GM12878 (cell line): ENCODE results near the gene CTSE. TPM values are rescaled to one million over a fixed set of nuclear protein-coding genes. Genes with fewer than 3 reads are reported as not detected.
A peak's percentile ranks its signal among the peaks of the same experiment; 100 is the strongest.
"Not testable (repeated sequence)": the region's sequence is repeated elsewhere in the genome, so short reads cannot be mapped to it uniquely, and the experiment has no call there.

ENCODE experiments used
- ATAC-seq: fragments of 200-7000 bp; cut with Tn5 transposase; 3 replicates; pipeline ENCODE4 v1.9.1; 2020; ENCODE audit warnings: mild to moderate bottlenecking, moderate library complexity
- BruUV-seq: library from RNA; stranded (reverse); fragments of 400-500 nt; replicated peaks from 2 replicates; lab custom pipeline; 2021; lab: Mats Ljungman, UMichigan
- CTCF ChIA-PET: fragments of 300-600 bp; sonication (Branson Sonifier 250); formaldehyde crosslinking; extraction: SDS; loops from one replicate; lab custom pipeline; 2021; ENCODE audit warnings: inconsistent platforms; lab: Yijun Ruan, JAX
- POLR2A ChIA-PET: fragments of 350-600 bp; formaldehyde crosslinking; extraction: SDS; loops from one replicate; lab custom pipeline; 2021; ENCODE audit warnings: inconsistent platforms; lab: Charles Lee
- RAD21 ChIA-PET: fragments of 300-600 bp; sonication (Branson Sonifier 250); formaldehyde crosslinking; loops from one replicate; lab custom pipeline; 2023; ENCODE audit warnings: antibody characterized with exemption; ENCODE audit not compliant: unreplicated experiment; lab: Charles Lee
- SMC1A ChIA-PET: fragments of 300-600 bp; sonication (Branson Sonifier 250); formaldehyde crosslinking; loops from one replicate; lab custom pipeline; 2023; ENCODE audit not compliant: unreplicated experiment, uncharacterized antibody; lab: Charles Lee
- DNase-seq: peaks from one replicate; pipeline ENCODE4 v3.0.0-alpha.2; 2011; ENCODE audit warnings: low read depth, low spot score
- FAIRE-seq: peaks from 3 replicates; lab custom pipeline; 2011; peaks lifted over from hg19 to GRCh38; lab: Jason Lieb, UNC
- H2AFZ ChIP-seq: 2 replicates; pipeline ENCODE4 v1.6.0; 2011; ENCODE audit warnings: low read depth, low read length, control low read depth; ENCODE audit not compliant: control insufficient read depth
- H3K27ac ChIP-seq: 2 replicates; pipeline ENCODE4 v1.5.1; 2011; ENCODE audit warnings: control low read depth; ENCODE audit not compliant: control insufficient read depth, insufficient read depth
- H3K27me3 ChIP-seq, 2 experiments: replicated peaks in 1 of 2; 2 replicates each; pipeline versions ENCODE4 v1.6.0 to v1.6.1; 2011; ENCODE audit warnings: low read length in 1 of 2; ENCODE audit not compliant: control insufficient read depth in 2 of 2, insufficient read depth in 2 of 2
- H3K36me3 ChIP-seq, 2 experiments: 2 replicates each; pipeline ENCODE4 v1.5.1; 2011; ENCODE audit warnings: low read length in 1 of 2; ENCODE audit not compliant: control insufficient read depth in 2 of 2, insufficient read depth in 2 of 2
- H3K4me1 ChIP-seq: 2 replicates; pipeline ENCODE4 v1.6.1; 2011; ENCODE audit warnings: mild to moderate bottlenecking, low read length, moderate library complexity, mixed read lengths; ENCODE audit not compliant: control insufficient read depth, insufficient read depth
- H3K4me2 ChIP-seq: 2 replicates; pipeline ENCODE4 v1.6.0; 2011; ENCODE audit warnings: control low read depth; ENCODE audit not compliant: control insufficient read depth, insufficient read depth
- H3K4me3 ChIP-seq: fragments of 200-600 bp; sonication (generic); 2 replicates; pipeline ENCODE4 v1.5.1; 2016
- H3K79me2 ChIP-seq: 2 replicates; pipeline ENCODE4 v1.6.0; 2011; ENCODE audit warnings: low read length; ENCODE audit not compliant: control insufficient read depth, insufficient read depth
- H3K9ac ChIP-seq: 2 replicates; pipeline ENCODE4 v1.8.0; 2011; ENCODE audit warnings: low read length, control low read depth, mixed read lengths; ENCODE audit not compliant: control insufficient read depth, insufficient read depth
- H3K9me3 ChIP-seq: replicated peaks from 3 replicates; pipeline ENCODE4 v1.5.1; 2011; ENCODE audit warnings: mild to moderate bottlenecking, low read length; ENCODE audit not compliant: control insufficient read depth, insufficient read depth
- H4K20me1 ChIP-seq: 2 replicates; pipeline ENCODE4 v1.6.0; 2011; ENCODE audit not compliant: control insufficient read depth, insufficient read depth
- BACH1 ChIP-seq: fragments of 450-650 bp; IDR thresholded peaks from 2 replicates; pipeline ENCODE4 v1.6.1; 2017; ENCODE audit warnings: mild to moderate bottlenecking, borderline replicate concordance
- CHD4 ChIP-seq: fragments of 200-600 bp; sonication (generic); IDR thresholded peaks from 2 replicates; pipeline ENCODE4 v1.6.1; 2016; ENCODE audit warnings: mild to moderate bottlenecking
- CREM ChIP-seq: IDR thresholded peaks from 2 replicates; pipeline ENCODE4 v1.6.1; 2014; ENCODE audit warnings: antibody characterized with exemption, low read depth
- HDAC6 ChIP-seq: fragments of 200-600 bp; sonication (generic); IDR thresholded peaks from one replicate; pipeline ENCODE4 v1.8.0; 2017; ENCODE audit warnings: antibody characterized with exemption; ENCODE audit not compliant: unreplicated experiment
- IKZF1 ChIP-seq: fragments of 450-650 bp; conservative IDR thresholded peaks from 2 replicates; pipeline ENCODE4 v1.6.1; 2017; ENCODE audit warnings: antibody characterized with exemption, mild to moderate bottlenecking
- IRF4 ChIP-seq: IDR thresholded peaks from 2 replicates; pipeline ENCODE4 v1.6.1; 2011; ENCODE audit warnings: low read depth, low read length
- IRF5 ChIP-seq: fragments of 450-650 bp; IDR thresholded peaks from 2 replicates; pipeline ENCODE4 v1.6.1; 2017; ENCODE audit warnings: borderline replicate concordance
- JUNB ChIP-seq: IDR thresholded peaks from 2 replicates; pipeline ENCODE4 v1.6.1; 2016; ENCODE audit warnings: antibody characterized with exemption, mild to moderate bottlenecking
- MEF2B ChIP-seq: fragments of 450-650 bp; IDR thresholded peaks from 2 replicates; pipeline ENCODE4 v1.6.1; 2018; ENCODE audit warnings: mild to moderate bottlenecking, moderate library complexity; ENCODE audit not compliant: partially characterized antibody, poor library complexity, severe bottlenecking
- MTA2 ChIP-seq: fragments of 450-650 bp; IDR thresholded peaks from 2 replicates; pipeline ENCODE4 v1.6.1; 2016; ENCODE audit warnings: low read depth, mild to moderate bottlenecking, moderate library complexity
- NBN ChIP-seq: fragments of 450-650 bp; IDR thresholded peaks from 2 replicates; pipeline ENCODE4 v1.6.1; 2016
- NFIC ChIP-seq: IDR thresholded peaks from 2 replicates; pipeline ENCODE4 v1.6.1; 2012; ENCODE audit warnings: low read depth, mild to moderate bottlenecking, inconsistent platforms, low read length, moderate library complexity
- PML ChIP-seq: IDR thresholded peaks from 2 replicates; pipeline ENCODE4 v1.6.1; 2012; ENCODE audit warnings: low read length, inconsistent platforms
- POLR2AphosphoS5 ChIP-seq: IDR thresholded peaks from 2 replicates; pipeline ENCODE4 v1.6.1; 2011; ENCODE audit warnings: mild to moderate bottlenecking, low read length, inconsistent platforms
- POU2F2 ChIP-seq: IDR thresholded peaks from 3 replicates; pipeline ENCODE4 v1.6.1; 2011; ENCODE audit warnings: low read depth, mild to moderate bottlenecking, low read length, borderline replicate concordance
- RELB ChIP-seq: fragments of 450-650 bp; IDR thresholded peaks from 2 replicates; pipeline ENCODE4 v1.6.1; 2017; ENCODE audit warnings: low read depth, mild to moderate bottlenecking, moderate library complexity
- SPI1 ChIP-seq: IDR thresholded peaks from 2 replicates; pipeline ENCODE4 v1.6.1; 2011; ENCODE audit warnings: low read depth, mild to moderate bottlenecking, low read length, moderate library complexity, borderline replicate concordance; ENCODE audit not compliant: insufficient read depth
- WGBS: methylation state at CpG from one replicate; pipeline ENCODE4 v1.1.6; 2016; ENCODE audit warnings: low lambda C conversion rate; ENCODE audit not compliant: insufficient replicate concordance, insufficient coverage; ENCODE audit errors: missing lambda C conversion rate; 5-methylcytosine and 5-hydroxymethylcytosine counted together
- in situ Hi-C: fragments of 300-500 bp; cut with MboI; formaldehyde crosslinking; loops from 9 replicates; pipeline ENCODE4 v1.14.3; 2018; ENCODE audit warnings: mixed read lengths
- intact Hi-C: fragments of 100-400 bp; cut with micrococcal nuclease; formaldehyde crosslinking; loops from one replicate; pipeline ENCODE4 v1.14.2; 2022; ENCODE audit not compliant: unreplicated experiment
- polyA plus RNA-seq, 11 experiments: library from polyadenylated mRNA; depleted of rRNA in 4 of 11; unstranded in 6 of 11; stranded (reverse) in 5 of 11; fragments of >200 nt; fragmentation: Nextera tagmentation in 4 of 11; fragmentation: Illumina TruSeq in 1 of 11; extraction: Ambion mirVana in 4 of 11; extraction: Trizol in 1 of 11; gene quantifications; 1 replicate in 1 of 11; 2 replicates in 10 of 11; pipeline versions ENCODE4 v1.2.1 to v1.2.3, GENCODE V29; 2011 to 2016; ENCODE audit warnings: inconsistent platforms in 2 of 11, missing spikeins in 2 of 11, low read depth in 1 of 11
- total RNA-seq, 4 experiments: library from RNA; depleted of rRNA in 3 of 4; stranded (reverse); fragments of >200 nt in 3 of 4; fragmentation: Illumina TruSeq in 1 of 4; extraction: Trizol in 1 of 4; gene quantifications; 2 replicates each; pipeline versions ENCODE4 v1.2.1 to v1.2.3, GENCODE V29; 2013 to 2021
- TF ChIP-seq, protein P1 (sequence below): fragments of 450-650 bp; IDR thresholded peaks from 2 replicates; pipeline ENCODE4 v1.6.1; 2017; ENCODE audit warnings: mild to moderate bottlenecking, low read depth, inconsistent platforms; ENCODE audit not compliant: poor library complexity, severe bottlenecking

The CTSE gene
- total and polyA plus RNA-seq, 10 of the 15 experiments (the other 5 are each of a cell fraction or from before 2014, with no cell fraction given), result 0.26 TPM; not detected in 9

- ChIA-PET CTCF (interaction anchor here (1.5 to 4.9 kb wide), 5 partner anchors 10 to 53 kb away, joined by 5 to 72 read pairs (median 10); no protein-coding TSS in a partner anchor), SMC1A (interaction anchor here (1.3 to 7.1 kb wide), 3 partner anchors 7 to 21 kb away, joined by 4 to 63 read pairs (median 32); no protein-coding TSS in a partner anchor), POLR2A (interaction anchor here (0.8 kb wide), 1 partner anchor 10 kb away, joined by 4 read pairs; no protein-coding TSS in a partner anchor), RAD21 (interaction anchor here (1.0 to 1.9 kb wide), 4 partner anchors 8 to 69 kb away, joined by 3 to 5 read pairs (median 3); no protein-coding TSS in a partner anchor)
- not testable (repeated sequence) for FAIRE-seq, H3K27me3 ChIP-seq, DNase-seq, H3K9me3 ChIP-seq, H3K36me3 ChIP-seq, H4K20me1 ChIP-seq
- H3K4me3 ChIP-seq, result peak within 1 kb of the TSS; percentile 70
- H3K4me2 ChIP-seq, result peak within 1 kb of the TSS; percentile 91
- WGBS, result 1% methylated on average over 17 of the region's 17 CpGs
- peak within 1 kb of the TSS; percentile 86 for H3K9ac ChIP-seq
- intact Hi-C loops, result loop anchor here (1.0 to 10.0 kb wide), 3 partner anchors 23 to 1538 kb away; partner anchors contain the start of genes ELK4 and MDM4
- TSS peak; percentile 91 for BruUV-seq
- peak within 1 kb of the TSS; percentile 1 for H2AFZ ChIP-seq
- ATAC-seq, result peak; percentile 34
- H3K79me2 ChIP-seq, result peaks cover 53% of the 10 kb centered on the region
- in situ Hi-C loops, result loop anchor here (5.0 to 10.0 kb wide), 2 partner anchors 732 to 771 kb away; no protein-coding TSS in a partner anchor
- peak within 1 kb of the TSS; percentile 98 for H3K27ac ChIP-seq
- peaks cover 44% of the 10 kb centered on the region for H3K4me1 ChIP-seq
- TF ChIP-seq CHD4 (0 out of 2 replicates have a peak, but pooled peaks have one; percentile 90), IKZF1 (peak; percentile 79), PML (peak; percentile 52; the same call in 1 of the 2 replicates), NFIC (0 out of 2 replicates have a peak, but pooled peaks have one; percentile 48), HDAC6 (peak; percentile 34), MTA2 (peak; percentile 59), IRF4 (peak; percentile 87), IRF5 (peak; percentile 31; the same call in 1 of the 2 replicates), RELB (peak; percentile 67), CREM (peak; percentile 23; the same call in 1 of the 2 replicates), JUNB (peak; percentile 75), NBN (peak; percentile 92), BACH1 (peak; percentile 40; the same call in 1 of the 2 replicates), POLR2AphosphoS5 (peak; percentile 52; the same call in 1 of the 2 replicates), MEF2B (peak; percentile 4), SPI1 (peak; percentile 10; the same call in 1 of the 2 replicates), POU2F2 (0 out of 3 replicates have a peak, but pooled peaks have one; percentile 5)
- TF ChIP-seq, protein P1, sequence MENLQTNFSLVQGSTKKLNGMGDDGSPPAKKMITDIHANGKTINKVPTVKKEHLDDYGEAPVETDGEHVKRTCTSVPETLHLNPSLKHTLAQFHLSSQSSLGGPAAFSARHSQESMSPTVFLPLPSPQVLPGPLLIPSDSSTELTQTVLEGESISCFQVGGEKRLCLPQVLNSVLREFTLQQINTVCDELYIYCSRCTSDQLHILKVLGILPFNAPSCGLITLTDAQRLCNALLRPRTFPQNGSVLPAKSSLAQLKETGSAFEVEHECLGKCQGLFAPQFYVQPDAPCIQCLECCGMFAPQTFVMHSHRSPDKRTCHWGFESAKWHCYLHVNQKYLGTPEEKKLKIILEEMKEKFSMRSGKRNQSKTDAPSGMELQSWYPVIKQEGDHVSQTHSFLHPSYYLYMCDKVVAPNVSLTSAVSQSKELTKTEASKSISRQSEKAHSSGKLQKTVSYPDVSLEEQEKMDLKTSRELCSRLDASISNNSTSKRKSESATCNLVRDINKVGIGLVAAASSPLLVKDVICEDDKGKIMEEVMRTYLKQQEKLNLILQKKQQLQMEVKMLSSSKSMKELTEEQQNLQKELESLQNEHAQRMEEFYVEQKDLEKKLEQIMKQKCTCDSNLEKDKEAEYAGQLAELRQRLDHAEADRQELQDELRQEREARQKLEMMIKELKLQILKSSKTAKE, result peak; percentile 51
Measured at GRCh38 chr1:206052919-206053610, 29.4 kb upstream of the CTSE start, which contains the start of gene RHEX. Gene RHEX, plus strand, starts transcription at chr1:206053173. Its CDS starts 44,656 bp downstream, at chr1:206097829.
